Activated CD8-positive, alpha-beta memory T cell treated with anti-CD3 and anti-CD28 coated beads, Interleukin-2, amount 50 U/mL, for 4 hours (primary cell): ENCODE measurements around the gene ATN1.

ENCODE experiments used
- DNase-seq: peaks from one replicate; pipeline ENCODE4 v3.0.0-alpha.2; 2020

The ATN1 gene

GRCh38 chr12:6977653-6978052 lies 49.9 kb downstream of the ATN1 start:
- DNase-seq = no peak

GRCh38 chr12:6978188-6978587 lies 50.4 kb downstream of the ATN1 start:
- DNase-seq = no peak

GRCh38 chr12:6978611-6979011 lies 50.9 kb downstream of the ATN1 start:
- no peak for DNase-seq

GRCh38 chr12:6979021-6979420 lies 51.3 kb downstream of the ATN1 start:
- DNase-seq = no peak

- no peak for DNase-seq
Measured at GRCh38 chr12:6979453-6979852, 51.7 kb downstream of the ATN1 start.

- DNase-seq = no peak
Measured at GRCh38 chr12:6980075-6980474, 52.3 kb downstream of the ATN1 start.

- no peak for DNase-seq
Measured at GRCh38 chr12:6980740-6981139, 53.0 kb downstream of the ATN1 start.

GRCh38 chr12:6981152-6982052 lies 53.6 kb downstream of the ATN1 start:
- DNase-seq = no peak

GRCh38 chr12:6982532-6982931 lies 54.8 kb downstream of the ATN1 start:
- DNase-seq = no peak

- no peak for DNase-seq
Measured at GRCh38 chr12:6987956-6988553, 60.3 kb downstream of the ATN1 start.
